ENCODE data around the gene LEFTY1.
"Not testable (repeated sequence)": the region's sequence is repeated elsewhere in the genome, so short reads cannot be mapped to it uniquely, and the experiment has no call there.

Gene LEFTY1

DNA sequence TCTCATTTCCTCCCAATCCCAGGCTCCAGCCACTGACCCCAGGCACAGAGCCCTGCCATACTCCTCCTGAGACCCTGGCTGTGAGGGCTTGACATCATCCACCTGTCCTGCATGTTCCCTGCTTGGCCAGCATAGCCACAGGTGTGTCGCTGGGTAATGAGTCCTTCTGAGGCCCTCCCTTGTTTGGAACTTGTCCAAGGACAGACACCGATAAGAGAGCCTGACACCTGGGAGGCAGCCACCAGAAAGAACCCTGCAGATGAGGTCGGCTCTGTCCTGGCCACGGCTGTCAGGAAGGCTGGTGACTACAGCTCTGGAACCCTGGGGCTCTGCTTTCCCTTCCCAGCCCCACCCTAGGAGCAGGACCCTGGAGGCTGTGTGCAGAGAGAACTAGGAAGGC, 41.3 kb downstream of the LEFTY1 start:
- DNase-seq = no peak

GRCh38 chr1:225846331-225847310, 42.3 kb downstream of the LEFTY1 start:
- no peak for DNase-seq

DNA sequence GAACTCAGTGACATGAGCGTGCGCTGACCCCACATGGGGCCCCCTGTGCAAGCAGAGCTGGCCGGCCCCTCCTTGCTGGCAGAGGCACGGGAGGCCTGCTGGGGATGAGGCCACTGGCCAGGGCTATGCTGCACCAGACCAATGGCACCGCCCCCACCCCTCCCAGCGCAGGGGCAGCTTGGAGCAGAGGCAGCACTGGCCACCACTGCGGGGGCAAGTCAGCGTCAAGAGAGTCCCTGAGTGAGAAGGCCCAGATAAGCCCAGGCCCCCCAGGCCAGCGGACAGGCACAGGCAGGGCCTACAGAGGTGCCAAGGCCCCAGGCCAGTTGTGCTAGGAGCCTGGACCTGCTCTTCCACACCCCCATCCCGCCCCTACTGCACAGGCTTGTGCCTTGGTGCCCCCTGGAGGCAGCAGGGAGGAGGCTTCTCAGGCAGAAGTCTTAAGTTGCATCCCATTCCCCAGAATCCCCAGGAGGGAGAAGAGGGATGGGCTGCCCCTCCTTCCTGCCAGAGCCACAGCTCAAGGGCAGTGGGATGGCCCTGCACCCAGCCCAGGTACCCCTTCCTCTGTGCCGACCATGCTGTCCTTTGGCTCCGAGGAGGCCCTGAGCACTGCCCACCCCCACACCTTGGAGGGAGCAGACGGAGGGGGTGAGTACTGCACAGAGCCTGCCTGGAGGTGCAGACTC, 43.2 kb downstream of the LEFTY1 start:
- DNase-seq = peak; percentile 26 to 41

DNA sequence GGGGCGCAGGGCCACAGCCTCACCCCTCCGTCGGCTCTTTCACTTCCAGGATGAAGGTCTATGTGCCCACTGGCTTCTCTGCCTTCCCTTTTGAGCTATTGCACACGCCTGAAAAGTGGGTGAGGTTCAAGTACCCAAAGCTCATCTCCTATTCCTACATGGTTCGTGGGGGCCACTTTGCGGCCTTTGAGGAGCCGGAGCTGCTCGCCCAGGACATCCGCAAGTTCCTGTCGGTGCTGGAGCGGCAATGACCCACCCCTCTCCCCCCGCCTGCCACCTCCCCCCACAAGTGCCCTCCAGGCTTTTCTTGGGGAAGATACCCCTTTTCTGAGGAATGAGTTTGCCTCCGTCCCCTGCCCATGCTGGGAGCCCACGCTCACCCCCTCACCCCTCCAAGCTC, 43.8 kb downstream of the LEFTY1 start:
- no peak for DNase-seq

GRCh38 chr1:225844236-225845061, 44.5 kb downstream of the LEFTY1 start:
- DNase-seq = no peak

DNA sequence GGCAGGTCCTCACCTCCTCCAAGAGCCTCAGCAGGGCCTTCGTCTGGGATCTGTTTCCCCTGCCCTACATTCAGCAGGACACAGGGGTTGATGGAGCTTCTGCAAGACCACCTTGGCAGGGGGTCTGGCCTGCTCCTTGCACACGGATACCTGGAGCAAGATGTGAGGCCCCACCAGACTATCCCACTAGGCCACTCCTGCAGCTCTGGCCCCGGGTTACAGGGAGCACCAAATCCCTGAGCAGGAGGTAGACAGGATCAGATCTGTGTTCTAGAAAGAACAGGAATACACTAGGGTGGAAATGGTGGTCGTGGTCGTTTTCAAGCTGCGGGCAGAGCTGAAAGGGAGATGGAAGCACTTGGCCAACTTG, 45.5 kb downstream of the LEFTY1 start:
- no peak for DNase-seq

DNA sequence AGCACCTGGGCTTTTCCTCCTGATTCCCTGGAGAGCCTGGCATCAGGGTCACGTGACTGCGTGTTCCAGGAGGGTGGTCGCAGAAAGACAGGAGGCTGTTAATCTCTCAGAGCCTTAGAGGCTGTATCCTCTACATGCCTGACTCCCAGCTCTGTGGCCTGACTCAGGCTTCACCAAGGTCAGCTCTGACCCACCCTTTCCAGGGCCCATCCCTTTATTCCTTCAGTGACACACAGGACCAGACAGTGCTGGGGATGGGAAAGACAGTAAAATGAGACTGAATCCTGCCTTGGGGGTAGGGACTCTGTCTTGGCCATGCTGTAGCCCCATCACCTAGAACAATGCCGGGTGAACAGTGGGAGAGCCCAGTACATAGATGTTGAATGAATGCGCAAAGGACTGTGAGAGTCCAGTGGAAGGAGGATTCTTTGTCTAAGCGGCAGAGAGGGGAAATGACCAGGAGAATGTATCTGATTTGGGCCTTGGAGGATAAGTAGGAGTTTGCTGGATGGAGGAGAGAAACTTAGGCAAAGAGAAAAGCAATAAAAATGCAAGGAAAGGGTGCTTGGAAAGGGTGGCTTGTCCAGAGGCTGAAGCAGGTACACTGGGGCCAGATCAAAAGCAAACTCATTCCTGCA, 46.0 kb downstream of the LEFTY1 start:
- no peak for DNase-seq

DNA sequence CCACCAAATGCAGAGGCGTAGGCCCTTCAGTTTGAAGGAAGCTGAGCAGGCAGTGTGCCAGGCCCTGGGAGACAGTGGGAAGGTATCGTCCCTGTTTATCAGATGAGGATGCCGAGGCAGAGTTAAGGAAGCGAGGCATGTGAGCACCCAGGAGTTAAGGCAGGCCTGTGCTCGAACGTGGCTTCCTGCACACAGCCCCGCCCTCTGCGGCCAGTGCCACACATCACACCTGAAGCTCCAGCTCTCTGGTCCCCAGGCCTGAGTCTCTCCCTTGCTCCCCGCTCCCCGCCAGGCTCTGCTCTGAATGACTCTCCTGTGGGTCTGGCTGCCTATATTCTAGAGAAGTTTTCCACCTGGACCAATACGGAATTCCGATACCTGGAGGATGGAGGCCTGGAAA, 46.9 kb downstream of the LEFTY1 start:
- no peak for DNase-seq

- no peak for DNase-seq
Observed at GRCh38 chr1:225840713-225841112, 48.2 kb downstream of the LEFTY1 start.

DNA sequence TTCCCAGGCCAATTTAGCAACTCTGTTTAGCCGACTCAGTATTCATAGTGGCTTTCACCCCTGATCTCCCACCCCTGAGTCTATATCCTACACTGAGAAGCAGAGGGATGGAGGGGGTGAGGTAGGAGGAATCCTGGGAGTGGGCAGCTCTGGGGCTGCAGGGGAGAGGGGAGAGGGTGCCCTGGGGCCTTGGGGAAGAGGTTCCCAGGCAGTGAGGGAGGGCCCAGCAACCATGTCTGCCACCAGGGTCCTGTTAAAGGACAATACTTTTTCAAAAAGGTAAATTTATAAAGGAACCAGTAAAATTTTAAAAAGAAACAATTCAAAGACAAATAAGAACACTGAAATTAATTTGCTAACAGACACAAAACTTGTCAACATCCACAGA, 48.7 kb downstream of the LEFTY1 start:
- no peak for DNase-seq

DNA sequence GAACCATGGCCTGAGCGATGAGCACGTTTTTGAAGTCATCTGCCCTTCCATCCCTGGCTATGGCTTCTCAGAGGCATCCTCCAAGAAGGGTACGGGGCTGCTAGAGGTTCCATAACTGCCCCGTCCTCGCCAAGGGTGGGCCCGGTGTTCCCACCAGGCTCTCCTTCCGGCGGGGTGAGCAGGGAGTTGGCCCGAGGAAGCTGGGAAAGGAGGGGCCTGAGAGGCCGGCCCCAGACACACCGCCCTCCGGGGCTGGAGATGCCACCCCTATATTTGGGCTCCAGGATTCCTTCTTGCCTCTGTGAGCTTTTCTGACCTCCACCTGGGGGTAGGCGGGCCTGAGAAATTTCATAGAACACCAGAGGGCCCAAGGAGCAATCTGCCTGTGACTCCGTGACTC, 50.2 kb downstream of the LEFTY1 start:
- DNase-seq = no peak

- not testable (repeated sequence) for DNase-seq
Observed at GRCh38 chr1:225836296-225836695, 52.6 kb downstream of the LEFTY1 start.
